ENCODE results near the gene LRMDA. TPM values are rescaled to one million over a fixed set of nuclear protein-coding genes. Genes with fewer than 3 reads are reported as not detected.

The LRMDA gene
- total and polyA plus RNA-seq, 4 donors = 12.1 to 40.8 (median 21.6) TPM

DNA sequence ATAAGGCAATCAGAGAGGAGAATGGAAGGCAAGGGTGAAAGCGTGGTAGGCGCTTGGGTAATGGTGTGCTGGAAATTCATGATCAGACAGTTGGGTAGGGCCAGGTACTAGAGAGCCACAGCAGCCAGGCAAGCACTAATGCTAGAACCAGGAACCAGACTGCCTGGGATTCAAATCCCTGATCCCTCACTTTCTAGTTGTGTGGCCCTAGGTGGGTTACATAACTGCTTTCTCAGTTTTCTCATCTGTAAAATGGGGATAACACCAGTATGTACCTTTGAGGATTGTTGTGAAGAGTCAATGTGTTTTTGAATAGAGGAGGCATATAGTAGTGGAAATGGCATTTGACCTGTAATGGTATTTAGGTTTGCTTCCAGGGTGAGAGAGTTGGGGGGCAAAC is 225.9 kb downstream of the LRMDA start:
- 95 to 100% methylated on average over 2 of the region's 2 CpGs for WGBS, 2 donors
- Histone ChIP-seq H3K27ac (ENCODE audit: low read depth in 1 of 2, low read length in 1 of 2) (no peak overlapping the region), H3K9me3 (ENCODE audit: control insufficient read depth in 4 of 4, insufficient read depth in 3 of 4, low read length in 3 of 4) (no peaks in the 10 kb centered on the region), H3K4me3 (no peak overlapping the region), H3K9ac (ENCODE audit: insufficient read depth in 1 of 2, low read length in 2 of 2) (no peak overlapping the region), H3K4me1 (ENCODE audit: control insufficient read depth in 5 of 5, insufficient read depth in 5 of 5, low read length in 5 of 5) (peaks cover 4 to 41% (median 18%) of the 10 kb centered on the region in 5 donors), H3K36me3 (ENCODE audit: control insufficient read depth in 4 of 4, insufficient read depth in 4 of 4, low read length in 4 of 4) (no peaks in the 10 kb centered on the region), H3K27me3 (ENCODE audit: control insufficient read depth in 3 of 3, insufficient read depth in 3 of 3, low read length in 2 of 3) (no peaks in the 10 kb centered on the region)
- TF ChIP-seq, protein P1, sequence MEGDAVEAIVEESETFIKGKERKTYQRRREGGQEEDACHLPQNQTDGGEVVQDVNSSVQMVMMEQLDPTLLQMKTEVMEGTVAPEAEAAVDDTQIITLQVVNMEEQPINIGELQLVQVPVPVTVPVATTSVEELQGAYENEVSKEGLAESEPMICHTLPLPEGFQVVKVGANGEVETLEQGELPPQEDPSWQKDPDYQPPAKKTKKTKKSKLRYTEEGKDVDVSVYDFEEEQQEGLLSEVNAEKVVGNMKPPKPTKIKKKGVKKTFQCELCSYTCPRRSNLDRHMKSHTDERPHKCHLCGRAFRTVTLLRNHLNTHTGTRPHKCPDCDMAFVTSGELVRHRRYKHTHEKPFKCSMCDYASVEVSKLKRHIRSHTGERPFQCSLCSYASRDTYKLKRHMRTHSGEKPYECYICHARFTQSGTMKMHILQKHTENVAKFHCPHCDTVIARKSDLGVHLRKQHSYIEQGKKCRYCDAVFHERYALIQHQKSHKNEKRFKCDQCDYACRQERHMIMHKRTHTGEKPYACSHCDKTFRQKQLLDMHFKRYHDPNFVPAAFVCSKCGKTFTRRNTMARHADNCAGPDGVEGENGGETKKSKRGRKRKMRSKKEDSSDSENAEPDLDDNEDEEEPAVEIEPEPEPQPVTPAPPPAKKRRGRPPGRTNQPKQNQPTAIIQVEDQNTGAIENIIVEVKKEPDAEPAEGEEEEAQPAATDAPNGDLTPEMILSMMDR (IDR thresholded peaks at IDR 0.05; ENCODE audit: control extremely low read depth, extremely low read depth) = no peak
- no peak for DNase-seq
- ATAC-seq (ENCODE audit: insufficient read depth, low FRiP score) = no peak

DNA sequence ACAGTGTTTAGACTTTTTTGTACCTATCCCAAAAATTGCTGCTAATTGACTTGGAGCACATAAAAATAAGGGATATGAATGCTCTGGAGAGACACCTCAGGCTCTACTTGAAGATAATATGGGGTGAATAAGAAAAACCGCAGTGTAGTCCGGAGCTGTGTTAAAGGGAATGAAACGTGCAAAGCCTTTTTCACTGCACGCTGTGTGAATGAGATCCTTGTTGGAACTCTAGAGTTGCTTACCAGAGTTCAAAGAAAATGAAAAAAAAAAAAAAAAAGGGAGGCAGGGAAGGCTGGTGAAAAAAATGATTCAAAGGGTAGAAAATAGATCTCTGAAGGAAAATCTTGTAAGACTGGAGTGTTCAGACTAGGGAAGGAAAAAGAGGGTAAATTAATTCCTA is 226.6 kb downstream of the LRMDA start:
- ATAC-seq (ENCODE audit: insufficient read depth, low FRiP score) = no peak

DNA sequence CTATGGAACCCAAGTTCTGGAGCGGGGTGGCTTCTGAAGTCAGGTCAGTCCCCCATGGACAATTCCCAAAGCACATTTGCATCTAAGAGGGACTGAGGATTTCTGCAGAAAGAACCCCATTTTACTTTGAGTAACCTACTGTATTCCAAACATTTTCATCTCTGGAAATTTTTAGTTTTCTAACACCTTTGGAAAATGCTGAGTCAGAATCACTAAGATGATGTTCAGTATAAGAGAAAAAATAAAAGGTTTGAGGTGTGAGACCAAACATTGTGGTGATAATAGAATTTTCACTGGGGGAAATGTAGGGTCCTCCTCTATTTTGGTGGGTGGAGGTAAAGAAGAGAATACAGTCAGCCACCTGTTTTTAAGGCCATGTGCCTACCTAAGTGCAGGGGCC is 227.1 kb downstream of the LRMDA start:
- Histone ChIP-seq H3K36me3 (ENCODE audit: control insufficient read depth in 4 of 4, insufficient read depth in 4 of 4, low read length in 4 of 4) (no peaks in the 10 kb centered on the region), H3K27me3 (ENCODE audit: control insufficient read depth in 3 of 3, insufficient read depth in 3 of 3, low read length in 2 of 3) (no peaks in the 10 kb centered on the region), H3K4me3 (no peak overlapping the region), H3K9ac (ENCODE audit: insufficient read depth in 1 of 2, low read length in 2 of 2) (no peak overlapping the region), H3K4me1 (ENCODE audit: control insufficient read depth in 5 of 5, insufficient read depth in 5 of 5, low read length in 5 of 5) (peaks cover 4 to 43% (median 18%) of the 10 kb centered on the region in 5 donors), H3K9me3 (ENCODE audit: control insufficient read depth in 4 of 4, insufficient read depth in 3 of 4, low read length in 3 of 4) (no peaks in the 10 kb centered on the region), H3K27ac (ENCODE audit: low read depth in 1 of 2, low read length in 1 of 2) (no peak overlapping the region)
- 100% methylated on average over 1 of the region's 1 CpG for WGBS, 2 donors
- DNase-seq (no peak), ATAC-seq (ENCODE audit: insufficient read depth, low FRiP score) (no peak)
- TF ChIP-seq, protein P1 (IDR thresholded peaks at IDR 0.05; ENCODE audit: control extremely low read depth, extremely low read depth) = no peak

More for the DNA sequence above, 226.6 kb downstream of the LRMDA start:
- no peaks in the 10 kb centered on the region for H3K9me3 ChIP-seq (ENCODE audit: control insufficient read depth in 4 of 4, insufficient read depth in 3 of 4, low read length in 3 of 4)
- TF ChIP-seq, protein P1 (IDR thresholded peaks at IDR 0.05; ENCODE audit: control extremely low read depth, extremely low read depth) = no peak
- no peak overlapping the region for H3K4me3 ChIP-seq
- 88 to 95% methylated on average over 4 of the region's 4 CpGs for WGBS, 2 donors
- DNase-seq = no peak
- no peaks in the 10 kb centered on the region for H3K27me3 ChIP-seq (ENCODE audit: control insufficient read depth in 3 of 3, insufficient read depth in 3 of 3, low read length in 2 of 3)
- H3K36me3 ChIP-seq (ENCODE audit: control insufficient read depth in 4 of 4, insufficient read depth in 4 of 4, low read length in 4 of 4) = no peaks in the 10 kb centered on the region
- peaks cover 4 to 40% (median 18%) of the 10 kb centered on the region in 5 donors for H3K4me1 ChIP-seq (ENCODE audit: control insufficient read depth in 5 of 5, insufficient read depth in 5 of 5, low read length in 5 of 5)
- H3K27ac ChIP-seq (ENCODE audit: low read depth in 1 of 2, low read length in 1 of 2) = no peak overlapping the region
- no peak overlapping the region for H3K9ac ChIP-seq (ENCODE audit: insufficient read depth in 1 of 2, low read length in 2 of 2)

DNA sequence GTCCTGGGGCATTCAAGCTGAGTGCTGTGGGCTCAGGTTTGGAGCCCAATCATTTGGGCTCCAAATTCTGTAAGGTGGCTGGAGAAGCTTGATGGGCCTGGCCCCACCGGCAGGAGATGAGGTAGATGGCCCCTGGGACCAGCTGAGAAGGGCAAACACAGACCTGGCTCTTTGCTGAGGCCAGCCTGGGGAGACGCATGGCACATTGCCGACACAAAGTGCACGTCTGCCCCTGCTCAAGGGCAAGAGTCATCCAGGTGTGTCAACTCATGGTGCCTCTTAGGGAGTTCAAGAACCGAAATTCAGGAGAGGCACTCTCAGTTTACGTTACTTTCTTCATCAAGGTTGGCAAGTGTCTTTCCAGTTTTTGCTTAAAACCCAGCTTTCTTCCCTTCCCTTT is 227.5 kb downstream of the LRMDA start:
- Histone ChIP-seq H3K9ac (ENCODE audit: insufficient read depth in 1 of 2, low read length in 2 of 2) (no peak overlapping the region), H3K27me3 (ENCODE audit: control insufficient read depth in 3 of 3, insufficient read depth in 3 of 3, low read length in 2 of 3) (no peaks in the 10 kb centered on the region), H3K36me3 (ENCODE audit: control insufficient read depth in 4 of 4, insufficient read depth in 4 of 4, low read length in 4 of 4) (no peaks in the 10 kb centered on the region), H3K4me3 (no peak overlapping the region), H3K27ac (ENCODE audit: low read depth in 1 of 2, low read length in 1 of 2) (no peak overlapping the region), H3K9me3 (ENCODE audit: control insufficient read depth in 4 of 4, insufficient read depth in 3 of 4, low read length in 3 of 4) (no peaks in the 10 kb centered on the region), H3K4me1 (ENCODE audit: control insufficient read depth in 5 of 5, insufficient read depth in 5 of 5, low read length in 5 of 5) (peaks cover 4 to 47% (median 18%) of the 10 kb centered on the region in 5 donors)
- ATAC-seq (ENCODE audit: insufficient read depth, low FRiP score) = no peak
- 71 to 81% methylated on average over 6 of the region's 6 CpGs for WGBS, 2 donors
- TF ChIP-seq, protein P1 (IDR thresholded peaks at IDR 0.05; ENCODE audit: control extremely low read depth, extremely low read depth) = no peak
- no peak for DNase-seq

Measured in lung (tissue), 12 donors.